Stimulated activated CD8-positive, alpha-beta memory T cell treated with anti-CD3 and anti-CD28 coated beads, Interleukin-4, amount 100 ng/mL, for 1 hour (primary cell): ENCODE data around the gene TDRD1.

Experiments
- DNase-seq, 2 donors: peaks; one replicate each; pipeline ENCODE4 v3.0.0-alpha.2; 2020; ENCODE audit warnings: low read depth in 2 of 2, low spot score in 1 of 2

TDRD1 gene

GRCh38 chr10:114175667-114176066 is 3.5 kb upstream of the TDRD1 start:
- DNase-seq, result no peak

GRCh38 chr10:114176511-114176910 is 2.6 kb upstream of the TDRD1 start:
- DNase-seq, result no peak

DNA sequence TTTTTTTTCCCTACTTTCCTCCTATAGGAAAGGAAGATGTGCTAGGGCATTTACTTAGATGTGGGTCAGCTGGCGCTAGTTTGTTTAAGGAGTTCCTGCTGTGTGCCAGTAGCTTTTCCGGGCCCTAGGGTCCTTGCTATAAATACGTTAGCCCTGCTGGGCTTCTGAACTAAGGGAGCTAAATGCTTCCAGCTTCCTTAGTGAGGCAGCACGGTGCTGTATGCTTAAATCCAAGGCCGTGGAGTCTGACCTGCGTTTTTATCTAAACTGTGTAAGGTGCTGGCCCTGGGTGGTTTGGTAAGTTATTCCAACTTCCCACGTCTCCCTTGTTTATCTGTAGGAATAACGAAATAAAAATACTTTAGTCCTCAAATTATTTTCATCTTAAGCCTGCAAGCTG is 594 bp downstream of the TDRD1 start:
- no peak for DNase-seq

DNA sequence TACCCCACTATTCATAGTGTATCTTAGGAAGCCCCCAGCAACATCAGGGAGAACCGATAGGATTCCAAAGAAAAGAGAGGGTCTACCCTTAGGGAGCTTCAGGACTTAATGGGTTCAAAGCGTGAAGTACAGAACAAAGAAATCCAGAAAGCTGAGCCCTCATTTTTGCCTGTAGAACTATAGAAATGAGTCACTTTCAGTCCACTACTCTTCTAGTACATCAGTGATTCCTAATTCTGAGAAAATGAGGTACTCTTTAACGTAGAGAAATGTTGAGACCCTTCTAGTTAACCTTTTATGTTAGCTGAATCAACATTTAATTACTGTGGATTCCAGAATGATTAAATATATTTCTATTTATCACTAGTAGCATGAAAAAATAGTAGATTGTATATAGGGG is 1.8 kb downstream of the TDRD1 start:
- no peak for DNase-seq

DNA sequence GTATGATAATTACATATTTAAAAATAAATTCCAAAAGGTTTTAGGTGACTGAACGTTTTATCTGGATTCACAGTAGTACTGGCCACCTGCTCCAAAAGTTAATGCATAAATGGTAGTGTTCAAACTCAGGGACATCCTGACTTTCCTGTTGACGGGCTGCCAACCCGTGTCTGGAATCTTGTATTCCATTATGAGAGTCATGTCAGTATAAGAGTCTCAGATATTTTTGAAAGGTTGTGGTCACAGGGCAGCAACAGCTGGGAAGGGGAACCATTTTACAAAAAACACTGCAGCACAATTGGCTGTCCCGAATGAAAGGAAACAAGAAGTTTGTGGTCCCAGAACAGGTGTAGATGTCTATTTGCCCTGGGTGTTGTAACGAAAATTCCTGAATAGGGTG is 2.8 kb downstream of the TDRD1 start:
- DNase-seq, result no peak

DNA sequence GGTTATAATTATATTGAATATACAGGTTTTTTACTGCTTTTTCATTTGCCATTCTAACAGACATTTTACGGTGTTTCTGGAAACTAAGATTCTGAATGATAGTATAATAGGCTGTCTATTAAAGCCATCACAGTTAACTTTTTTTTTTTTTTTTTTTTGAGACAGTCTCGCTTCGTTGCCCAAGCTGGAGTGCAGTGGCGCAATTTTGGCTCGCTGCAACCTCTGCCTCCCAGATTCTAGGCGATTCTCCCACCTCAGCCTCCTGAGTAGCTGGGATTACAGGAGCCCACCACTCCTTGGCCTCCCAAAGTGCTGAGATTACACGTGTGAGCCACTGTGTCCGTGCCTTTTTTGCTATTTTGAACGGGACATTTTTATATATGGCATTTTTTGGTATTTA is 4.4 kb downstream of the TDRD1 start:
- DNase-seq, result no peak

GRCh38 chr10:114184276-114184675 is 5.1 kb downstream of the TDRD1 start:
- DNase-seq, result no peak

DNA sequence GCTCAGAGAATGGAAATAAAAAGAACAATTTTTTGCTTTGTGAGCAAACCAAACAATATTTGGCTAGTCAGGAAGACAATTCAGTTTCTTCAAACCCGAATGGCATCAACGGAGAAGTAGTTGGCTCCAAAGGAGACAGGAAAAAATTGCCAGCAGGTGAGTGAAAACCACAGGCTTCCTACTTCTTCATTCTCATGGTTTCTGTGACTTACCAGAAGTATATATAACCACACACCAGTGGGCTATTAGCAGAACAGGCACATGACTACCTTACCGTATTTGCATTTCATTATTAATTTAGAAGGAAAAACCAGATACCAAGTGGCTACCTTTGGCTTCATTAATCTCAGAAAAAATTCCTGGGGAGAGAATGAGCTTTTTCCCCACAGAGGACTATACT is 8.8 kb downstream of the TDRD1 start:
- no peak for DNase-seq

GRCh38 chr10:114188900-114189299 is 9.7 kb downstream of the TDRD1 start:
- no peak for DNase-seq

DNA sequence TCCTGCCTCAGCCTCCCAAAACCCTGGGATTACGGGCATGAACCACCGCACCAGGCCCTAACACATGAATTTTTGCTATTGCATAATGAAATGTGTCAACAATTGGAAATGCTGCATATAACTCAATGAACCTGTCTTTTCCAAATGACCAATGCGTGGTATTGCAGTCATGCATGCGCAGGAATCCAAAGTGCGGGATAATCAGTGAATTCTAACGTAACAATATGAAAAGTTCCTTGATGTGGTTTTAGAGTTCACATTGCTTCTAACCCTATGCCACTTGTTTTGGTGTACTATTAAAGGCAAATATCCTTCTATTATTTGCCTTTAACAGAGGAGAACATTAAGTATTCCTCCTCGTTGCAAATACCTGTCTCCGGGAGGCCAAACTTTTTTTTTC is 10.5 kb downstream of the TDRD1 start:
- no peak for DNase-seq

- no peak for DNase-seq
These were observed 15.9 kb downstream of the TDRD1 start for GRCh38 chr10:114195079-114195478.

DNA sequence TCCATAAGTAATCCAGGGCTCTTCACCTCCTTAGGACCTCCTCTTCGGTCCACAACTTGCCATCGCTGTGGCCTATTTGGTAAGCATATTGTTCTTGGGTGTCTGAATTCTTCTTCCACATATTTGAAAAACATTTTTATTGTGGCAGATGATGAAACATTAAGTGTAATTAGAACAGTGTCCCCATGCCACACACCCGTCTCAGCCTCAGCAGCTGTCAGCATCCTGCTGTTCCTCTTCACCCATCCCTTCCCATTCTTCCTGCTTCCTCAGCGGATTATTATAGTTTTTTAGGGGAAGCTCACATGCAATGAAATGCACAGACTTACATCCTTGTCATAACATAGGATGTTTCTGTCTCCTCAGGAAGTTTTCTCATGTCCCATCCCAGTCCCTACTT is 20.1 kb downstream of the TDRD1 start:
- DNase-seq, result no peak

- no peak for DNase-seq
These were observed 23.7 kb downstream of the TDRD1 start for GRCh38 chr10:114202812-114203211.

- DNase-seq, result no peak
These were observed 27.7 kb downstream of the TDRD1 start for GRCh38 chr10:114206902-114207301.

DNA sequence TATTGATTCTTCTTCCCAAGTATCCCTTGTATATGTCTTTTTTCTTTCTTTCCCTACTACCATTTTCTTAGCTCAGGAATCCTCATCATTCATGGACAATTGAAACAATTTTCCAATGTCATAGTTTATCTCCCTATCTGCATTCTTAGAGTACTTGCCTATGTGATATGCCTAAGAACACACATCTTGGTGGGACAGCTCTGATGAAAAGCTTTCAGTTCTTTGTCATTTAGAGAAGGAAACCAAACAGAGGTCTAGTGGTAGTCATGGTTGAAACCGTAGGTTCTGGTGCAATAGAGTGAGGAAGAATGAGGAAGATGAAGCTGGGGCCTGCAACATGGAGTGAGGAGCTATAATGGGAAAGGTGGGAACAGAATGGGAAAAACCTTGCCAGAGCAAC is 28.2 kb downstream of the TDRD1 start:
- no peak for DNase-seq

DNA sequence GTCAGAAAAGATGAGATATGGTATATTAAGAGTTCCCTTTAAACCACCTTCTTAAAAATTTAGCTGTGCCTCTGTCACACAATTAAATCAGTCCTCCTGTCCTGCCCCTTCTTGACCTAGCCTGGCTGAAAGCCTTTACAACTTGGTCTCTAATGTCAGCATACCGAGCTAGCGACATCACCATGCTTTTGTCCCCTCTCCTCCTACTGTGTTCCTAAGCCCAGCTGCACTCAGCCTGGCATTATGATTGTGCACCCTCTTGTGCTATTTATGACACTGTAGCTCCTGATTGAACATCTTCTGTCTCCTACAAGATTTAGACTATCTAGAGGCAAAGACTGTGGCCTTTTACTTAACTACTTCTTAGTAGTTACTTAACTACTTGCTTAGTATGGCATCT is 29.2 kb downstream of the TDRD1 start:
- DNase-seq, result no peak

- no peak for DNase-seq
These were observed 33.0 kb downstream of the TDRD1 start for GRCh38 chr10:114212153-114212552.

DNA sequence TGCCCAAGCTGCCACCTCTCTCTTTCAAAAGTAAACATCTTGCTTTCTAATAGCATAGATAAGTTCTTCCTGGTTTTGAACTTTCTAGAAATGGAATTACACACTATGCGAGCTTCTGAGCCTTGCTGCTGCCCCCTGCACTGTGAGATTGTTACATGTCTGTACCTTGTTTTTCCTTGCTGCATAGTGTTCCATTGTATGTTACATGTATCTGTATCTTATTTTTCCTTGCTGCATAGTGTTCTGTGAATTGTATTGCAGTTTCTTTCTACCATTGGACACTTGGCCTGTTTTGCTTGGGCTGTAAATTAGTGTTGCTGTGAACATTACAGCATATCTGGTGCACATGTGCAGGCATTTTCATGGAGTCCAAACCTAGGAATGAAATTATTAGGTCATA is 35.9 kb downstream of the TDRD1 start:
- no peak for DNase-seq

- no peak for DNase-seq
These were observed 41.1 kb downstream of the TDRD1 start for GRCh38 chr10:114220281-114220680.

DNA sequence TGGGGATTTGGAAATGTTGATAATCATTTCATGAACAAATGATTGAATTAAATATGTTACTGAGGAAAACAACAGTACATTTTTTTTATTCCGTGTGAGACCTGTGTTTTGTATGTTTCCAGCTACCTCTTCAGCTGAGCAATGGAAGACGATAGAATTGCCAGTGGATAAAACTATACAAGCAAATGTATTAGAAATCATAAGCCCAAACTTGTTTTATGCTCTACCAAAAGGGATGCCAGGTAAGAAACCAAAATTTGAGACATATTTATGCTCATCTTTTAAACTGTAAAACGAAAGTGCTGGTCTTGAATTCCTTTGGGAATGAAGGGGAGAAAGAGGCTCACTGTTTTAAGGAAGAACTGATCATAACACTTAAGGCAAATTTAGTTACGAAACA is 42.1 kb downstream of the TDRD1 start:
- no peak for DNase-seq

GRCh38 chr10:114223066-114223465 is 43.9 kb downstream of the TDRD1 start:
- DNase-seq, result no peak

DNA sequence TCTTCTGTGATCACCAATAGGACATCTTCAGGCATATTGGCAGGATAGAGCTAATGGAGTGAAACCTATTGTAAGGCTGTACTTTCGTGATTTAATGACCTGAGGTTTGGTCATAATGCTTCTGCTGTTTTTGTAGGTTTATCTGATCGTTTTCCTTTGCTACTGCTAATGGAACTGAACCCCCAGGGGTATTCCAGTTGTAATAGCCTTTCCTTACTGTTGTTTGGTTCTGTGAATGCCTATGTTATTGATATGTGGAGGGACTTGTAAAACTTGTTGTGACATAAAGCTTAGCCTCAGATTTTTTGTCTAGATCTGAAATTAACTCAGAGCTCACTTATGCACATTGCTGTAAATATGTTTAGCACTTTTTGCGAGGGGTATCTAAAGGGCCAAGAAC is 49.0 kb downstream of the TDRD1 start:
- DNase-seq, result no peak

DNA sequence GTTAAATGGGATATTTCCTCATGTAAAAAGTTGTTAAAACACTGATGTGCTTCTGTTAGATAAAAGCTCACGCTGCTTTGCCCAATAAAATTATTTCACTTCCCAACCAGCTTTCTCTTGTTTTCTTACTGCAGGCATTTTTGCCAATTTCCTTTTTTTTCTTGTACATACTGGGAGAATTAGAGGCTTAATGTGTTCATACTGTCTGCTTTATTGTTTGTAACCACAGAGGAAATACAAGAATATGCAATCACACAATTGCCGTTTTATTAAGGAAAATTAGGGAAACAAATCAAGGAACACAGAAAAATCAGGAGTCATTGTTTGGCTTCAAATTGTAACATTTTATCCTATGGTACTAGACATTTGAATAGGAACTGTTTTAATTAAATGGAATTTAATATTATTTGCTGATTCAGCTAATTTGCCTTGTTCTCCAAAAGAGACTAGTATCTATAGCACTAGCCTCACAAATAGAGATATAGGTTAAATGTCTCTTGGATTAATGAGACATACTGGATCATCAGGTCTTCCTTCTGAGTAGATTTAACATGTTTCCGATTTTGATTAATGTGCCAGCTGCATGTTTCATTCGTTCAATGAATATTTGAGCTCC is 53.5 kb downstream of the TDRD1 start:
- no peak for DNase-seq

- no peak for DNase-seq
These were observed 54.3 kb downstream of the TDRD1 start for GRCh38 chr10:114233482-114233881.
